ENCODE results near the gene CP. TPM values are rescaled to one million over a fixed set of nuclear protein-coding genes. Genes with fewer than 3 reads are reported as not detected.
A peak's percentile ranks its signal among the peaks of the same experiment; 100 is the strongest.

The CP gene
- total and polyA plus RNA-seq, 4 experiments from 2014 or later = 0.34 TPM; not detected in 3

- Histone ChIP-seq H3K36me3 (ENCODE audit: insufficient read depth, low read length) (peaks cover 18% of the 10 kb centered on the region), H3K4me1 (ENCODE audit: insufficient read depth, low read length) (peaks cover 18% of the 10 kb centered on the region), H3K4me3 (ENCODE audit: low read length in 2 of 2) (no peak overlapping the region), H3K27me3 (ENCODE audit: insufficient read depth, low read length) (no peaks in the 10 kb centered on the region), H3K9me3 (ENCODE audit: control insufficient read depth in 1 of 2, low read length in 2 of 2) (no peaks in the 10 kb centered on the region), H3K27ac (ENCODE audit: low read depth, low read length) (no peak overlapping the region)
- DNase-seq = no peak
- Mint-ChIP-seq H3K4me3 (no peak overlapping the region), H3K27me3 (no peaks in the 10 kb centered on the region), H3K36me3 (peaks cover 35 to 45% of the 10 kb centered on the region in 2 donors), H3K4me1 (peaks cover 6 to 15% (median 14%) of the 10 kb centered on the region in 4 donors), H3K9me3 (no peaks in the 10 kb centered on the region), H3K27ac (peak overlapping the region in 4 of 7 donors; percentile 10 to 83 (median 31))
- ChIA-PET POLR2A (ENCODE audit: partially characterized antibody) (interaction anchor here (1.0 to 1.3 kb wide), 2 partner anchors 15 to 132 kb away, joined by 3 to 8 read pairs; partner anchors contain the start of gene HPS3), CTCF (ENCODE audit: partially characterized antibody) (interaction anchor here (1.6 to 1.9 kb wide), 2 partner anchors 25 to 130 kb away, joined by 5 to 7 read pairs; no protein-coding TSS in a partner anchor)
- intact Hi-C loops (cut with micrococcal nuclease) = no loop called here
These were observed 76.3 kb downstream of the CP start for GRCh38 chr3:149145356-149145755.

- Histone ChIP-seq H3K4me1 (ENCODE audit: insufficient read depth, low read length) (peaks cover 18% of the 10 kb centered on the region), H3K27me3 (ENCODE audit: insufficient read depth, low read length) (no peaks in the 10 kb centered on the region), H3K36me3 (ENCODE audit: insufficient read depth, low read length) (peaks cover 14% of the 10 kb centered on the region), H3K27ac (ENCODE audit: low read depth, low read length) (no peak overlapping the region), H3K9me3 (ENCODE audit: control insufficient read depth in 1 of 2, low read length in 2 of 2) (no peaks in the 10 kb centered on the region), H3K4me3 (ENCODE audit: low read length in 2 of 2) (no peak overlapping the region)
- peaks cover 27 to 34% of the 10 kb centered on the region in 2 donors for H3K36me3 Mint-ChIP-seq
- H3K4me1 Mint-ChIP-seq = peaks cover 6 to 18% (median 15%) of the 10 kb centered on the region in 4 donors
- CTCF ChIA-PET (ENCODE audit: partially characterized antibody) = no interaction called here
- no peaks in the 10 kb centered on the region for H3K27me3 Mint-ChIP-seq
- no peak overlapping the region for H3K27ac Mint-ChIP-seq
- no peak overlapping the region for H3K4me3 Mint-ChIP-seq
- H3K9me3 Mint-ChIP-seq = no peaks in the 10 kb centered on the region
- intact Hi-C loops (cut with micrococcal nuclease) = no loop called here
- no peak for DNase-seq
- POLR2A ChIA-PET (ENCODE audit: partially characterized antibody) = no interaction called here
These were observed 78.9 kb downstream of the CP start for GRCh38 chr3:149142682-149143081.

GRCh38 chr3:149134575-149134974 lies 87.1 kb downstream of the CP start:
- Histone ChIP-seq H3K36me3 (ENCODE audit: insufficient read depth, low read length) (no peaks in the 10 kb centered on the region), H3K4me1 (ENCODE audit: insufficient read depth, low read length) (peaks cover 27% of the 10 kb centered on the region), H3K9me3 (ENCODE audit: control insufficient read depth in 1 of 2, low read length in 2 of 2) (no peaks in the 10 kb centered on the region), H3K4me3 (ENCODE audit: low read length in 2 of 2) (no peak overlapping the region), H3K27ac (ENCODE audit: low read depth, low read length) (no peak overlapping the region), H3K27me3 (ENCODE audit: insufficient read depth, low read length) (no peaks in the 10 kb centered on the region)
- Mint-ChIP-seq H3K9me3 (no peaks in the 10 kb centered on the region), H3K27ac (no peak overlapping the region), H3K4me3 (no peak overlapping the region), H3K27me3 (no peaks in the 10 kb centered on the region), H3K36me3 (peaks cover 2 to 5% of the 10 kb centered on the region in 2 donors), H3K4me1 (peaks cover 33 to 58% (median 43%) of the 10 kb centered on the region in 4 donors)
- ChIA-PET POLR2A (ENCODE audit: partially characterized antibody) (no interaction called here), CTCF (ENCODE audit: partially characterized antibody) (interaction anchor here (0.8 kb wide), 1 partner anchor 15 kb away, joined by 4 read pairs; no protein-coding TSS in a partner anchor)
- intact Hi-C loops (cut with micrococcal nuclease) = no loop called here
- DNase-seq = no peak

- peak overlapping the region; percentile 26 to 91 (median 80) for H3K27ac Mint-ChIP-seq
- intact Hi-C loops (cut with micrococcal nuclease) = no loop called here
- no peaks in the 10 kb centered on the region for H3K9me3 Mint-ChIP-seq
- ChIA-PET POLR2A (ENCODE audit: partially characterized antibody) (interaction anchor here (1.0 kb wide), 1 partner anchor 140 kb away, joined by 6 read pairs; the partner anchor contains the start of gene GYG1), CTCF (ENCODE audit: partially characterized antibody) (interaction anchor here (1.0 to 2.1 kb wide), 4 partner anchors 9 to 141 kb away, joined by 3 to 8 read pairs (median 4); no protein-coding TSS in a partner anchor)
- peak overlapping the region; percentile 83 to 99 (median 96) for H3K4me3 Mint-ChIP-seq
- no peaks in the 10 kb centered on the region for H3K9me3 ChIP-seq (ENCODE audit: control insufficient read depth in 1 of 2, low read length in 2 of 2)
- no peak for DNase-seq
- H3K36me3 ChIP-seq (ENCODE audit: insufficient read depth, low read length) = no peaks in the 10 kb centered on the region
- peaks cover 44 to 62% (median 46%) of the 10 kb centered on the region in 4 donors for H3K4me1 Mint-ChIP-seq
- no peak overlapping the region for H3K4me3 ChIP-seq (ENCODE audit: low read length in 2 of 2)
- peaks cover 36% of the 10 kb centered on the region for H3K4me1 ChIP-seq (ENCODE audit: insufficient read depth, low read length)
- peaks cover 0 to 10% of the 10 kb centered on the region in 2 donors for H3K36me3 Mint-ChIP-seq
- no peak overlapping the region for H3K27ac ChIP-seq (ENCODE audit: low read depth, low read length)
- H3K27me3 ChIP-seq (ENCODE audit: insufficient read depth, low read length) = no peaks in the 10 kb centered on the region
- no peaks in the 10 kb centered on the region for H3K27me3 Mint-ChIP-seq
These were observed 90.0 kb downstream of the CP start for GRCh38 chr3:149131589-149131988.

- H3K4me3 ChIP-seq (ENCODE audit: low read length in 2 of 2) = peak within 1 kb of the TSS; percentile 74 to 87
These were observed 92.1 kb downstream of the CP start, which contains the start of gene HPS3 for GRCh38 chr3:149129326-149130205. Gene HPS3 (plus strand): TSS chr3:149129638. CDS start chr3:149129724, 86 bp downstream.

GRCh38 chr3:149128821-149129220 lies 92.8 kb downstream of the CP start:
- DNase-seq = no peak
- peaks cover 4 to 11% of the 10 kb centered on the region in 2 donors for H3K27me3 Mint-ChIP-seq
- Histone ChIP-seq H3K27ac (ENCODE audit: low read depth, low read length) (peak overlapping the region; percentile 65), H3K4me1 (ENCODE audit: insufficient read depth, low read length) (peaks cover 36% of the 10 kb centered on the region), H3K4me3 (ENCODE audit: low read length in 2 of 2) (peak overlapping the region; percentile 74 to 87), H3K36me3 (ENCODE audit: insufficient read depth, low read length) (no peaks in the 10 kb centered on the region), H3K9me3 (ENCODE audit: control insufficient read depth in 1 of 2, low read length in 2 of 2) (no peaks in the 10 kb centered on the region), H3K27me3 (ENCODE audit: insufficient read depth, low read length) (no peaks in the 10 kb centered on the region)
- POLR2A ChIA-PET (ENCODE audit: partially characterized antibody) = interaction anchor here (0.9 to 3.2 kb wide), 10 partner anchors 9 to 1418 kb away, joined by 3 to 25 read pairs (median 4); partner anchors contain the start of genes EIF2A, GYG1, HLTF and SERP1
- no peaks in the 10 kb centered on the region for H3K9me3 Mint-ChIP-seq
- peak overlapping the region; percentile 92 to 99 (median 96) for H3K4me3 Mint-ChIP-seq
- intact Hi-C loops (cut with micrococcal nuclease) = loop anchor here (1.0 to 2.0 kb wide), 2 partner anchors 43 to 138 kb away; partner anchors contain the start of genes GYG1 and HLTF
- peak overlapping the region; percentile 90 to 97 (median 93) for H3K27ac Mint-ChIP-seq
- CTCF ChIA-PET (ENCODE audit: partially characterized antibody) = interaction anchor here (1.0 to 3.2 kb wide), 6 partner anchors 9 to 175 kb away, joined by 3 to 38 read pairs (median 4); no protein-coding TSS in a partner anchor
- peaks cover 0 to 10% of the 10 kb centered on the region in 2 donors for H3K36me3 Mint-ChIP-seq
- H3K4me1 Mint-ChIP-seq = peaks cover 34 to 46% (median 40%) of the 10 kb centered on the region in 4 donors

More at GRCh38 chr3:149129326-149130205, 92.1 kb downstream of the CP start, which contains the start of gene HPS3:
- CTCF ChIA-PET (ENCODE audit: partially characterized antibody) = interaction anchor here (0.6 to 3.2 kb wide), 11 partner anchors 10 to 176 kb away, joined by 3 to 38 read pairs (median 3); no protein-coding TSS in a partner anchor
- H3K9me3 Mint-ChIP-seq = no peaks in the 10 kb centered on the region
- peaks cover 39 to 52% (median 42%) of the 10 kb centered on the region in 4 donors for H3K4me1 Mint-ChIP-seq
- intact Hi-C loops (cut with micrococcal nuclease) = loop anchor here (1.0 to 2.0 kb wide), 2 partner anchors 43 to 139 kb away; partner anchors contain the start of genes GYG1 and HLTF
- H3K36me3 ChIP-seq (ENCODE audit: insufficient read depth, low read length) = no peaks in the 10 kb centered on the region
- peaks cover 36% of the 10 kb centered on the region for H3K4me1 ChIP-seq (ENCODE audit: insufficient read depth, low read length)
- no peaks in the 10 kb centered on the region for H3K27me3 ChIP-seq (ENCODE audit: insufficient read depth, low read length)
- H3K27ac Mint-ChIP-seq = peak within 1 kb of the TSS; percentile 91 to 97 (median 93)
- H3K27ac ChIP-seq (ENCODE audit: low read depth, low read length) = peak within 1 kb of the TSS; percentile 65
- no peaks in the 10 kb centered on the region for H3K9me3 ChIP-seq (ENCODE audit: control insufficient read depth in 1 of 2, low read length in 2 of 2)
- H3K36me3 Mint-ChIP-seq = peaks cover 0 to 10% of the 10 kb centered on the region in 2 donors
- POLR2A ChIA-PET (ENCODE audit: partially characterized antibody) = interaction anchor here (0.7 to 3.2 kb wide), 17 partner anchors 10 to 1482 kb away, joined by 3 to 25 read pairs (median 4); partner anchors contain the start of genes COMMD2, EIF2A, GYG1 and HLTF
- H3K4me3 Mint-ChIP-seq = peak within 1 kb of the TSS; percentile 92 to 99 (median 96)
- peaks cover 4 to 6% of the 10 kb centered on the region in 2 donors for H3K27me3 Mint-ChIP-seq
- DNase-seq = peak; percentile 78 to 83 (median 80)
